Nephron (organoid): ENCODE data around the gene SALL4.
A peak's percentile ranks its signal among the peaks of the same experiment; 100 is the strongest.

Experiments used
- H3K27ac Mint-ChIP-seq, 3 experiments: 2 replicates each; pipeline ENCODE4 v1.8.0; 2020; ENCODE audit warnings: mixed read lengths in 3 of 3, mild to moderate bottlenecking in 2 of 3, moderate library complexity in 1 of 3
- H3K27me3 Mint-ChIP-seq: 2 replicates; pipeline ENCODE4 v1.8.0; 2021; ENCODE audit warnings: low read depth, mild to moderate bottlenecking, moderate library complexity, mixed read lengths
- H3K36me3 Mint-ChIP-seq: 2 replicates; pipeline ENCODE4 v1.8.0; 2020; ENCODE audit warnings: low read depth, mixed read lengths
- H3K4me1 Mint-ChIP-seq: 2 replicates; pipeline ENCODE4 v1.8.0; 2020; ENCODE audit warnings: mixed read lengths
- H3K4me3 Mint-ChIP-seq, 3 experiments: 2 replicates each; pipeline ENCODE4 v1.8.0; 2020; ENCODE audit warnings: mild to moderate bottlenecking in 3 of 3, mixed read lengths in 3 of 3, moderate library complexity in 2 of 3
- H3K9me3 Mint-ChIP-seq: 2 replicates; pipeline ENCODE4 v1.8.0; 2020; ENCODE audit warnings: mixed read lengths
- TF ChIP-seq, protein P1 (sequence below), 3 experiments: fragments of 200-600 bp; sonication (generic); IDR thresholded peaks; one replicate each; pipeline ENCODE4 v1.5.0; 2021; ENCODE audit warnings: antibody characterized with exemption in 3 of 3; ENCODE audit not compliant: unreplicated experiment in 3 of 3

SALL4 gene

DNA sequence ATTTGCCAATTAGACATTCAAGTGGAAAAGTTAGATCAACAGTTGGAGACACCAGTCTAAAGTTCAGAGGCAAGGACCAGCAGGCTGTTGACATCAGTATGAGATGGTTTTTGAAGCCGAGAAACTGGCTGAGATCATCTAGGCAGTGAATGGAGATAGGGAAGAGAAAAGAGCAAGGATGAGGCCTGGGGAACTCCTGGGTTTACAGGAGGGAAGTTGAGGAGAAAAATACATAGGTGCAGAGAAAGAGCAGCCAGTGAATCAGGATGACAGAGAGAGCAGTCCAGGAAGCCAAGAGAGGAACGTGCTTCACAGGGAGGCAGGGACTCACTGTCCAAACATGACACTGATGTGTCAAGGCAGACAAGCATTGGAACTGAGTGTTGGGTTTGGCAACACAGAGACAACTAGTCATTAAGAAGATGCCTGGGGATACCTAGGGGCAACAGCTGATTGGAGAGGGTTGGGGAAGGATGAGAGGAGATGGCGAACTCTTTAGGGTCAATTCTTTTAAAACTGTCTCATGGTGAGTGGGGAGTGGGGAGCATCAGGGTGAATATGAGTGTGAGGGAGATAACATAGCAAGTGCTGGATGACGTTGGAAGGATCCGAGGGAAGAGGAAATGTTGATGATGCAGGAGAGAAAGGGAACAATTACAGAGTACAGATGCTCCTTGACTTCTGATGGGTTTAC, 13.2 kb upstream of the SALL4 start:
- Mint-ChIP-seq H3K27ac (no peak overlapping the region), H3K4me1 (no peaks in the 10 kb centered on the region), H3K4me3 (no peak overlapping the region), H3K36me3 (no peaks in the 10 kb centered on the region), H3K9me3 (no peaks in the 10 kb centered on the region), H3K27me3 (no peaks in the 10 kb centered on the region)
- TF ChIP-seq, protein P1, sequence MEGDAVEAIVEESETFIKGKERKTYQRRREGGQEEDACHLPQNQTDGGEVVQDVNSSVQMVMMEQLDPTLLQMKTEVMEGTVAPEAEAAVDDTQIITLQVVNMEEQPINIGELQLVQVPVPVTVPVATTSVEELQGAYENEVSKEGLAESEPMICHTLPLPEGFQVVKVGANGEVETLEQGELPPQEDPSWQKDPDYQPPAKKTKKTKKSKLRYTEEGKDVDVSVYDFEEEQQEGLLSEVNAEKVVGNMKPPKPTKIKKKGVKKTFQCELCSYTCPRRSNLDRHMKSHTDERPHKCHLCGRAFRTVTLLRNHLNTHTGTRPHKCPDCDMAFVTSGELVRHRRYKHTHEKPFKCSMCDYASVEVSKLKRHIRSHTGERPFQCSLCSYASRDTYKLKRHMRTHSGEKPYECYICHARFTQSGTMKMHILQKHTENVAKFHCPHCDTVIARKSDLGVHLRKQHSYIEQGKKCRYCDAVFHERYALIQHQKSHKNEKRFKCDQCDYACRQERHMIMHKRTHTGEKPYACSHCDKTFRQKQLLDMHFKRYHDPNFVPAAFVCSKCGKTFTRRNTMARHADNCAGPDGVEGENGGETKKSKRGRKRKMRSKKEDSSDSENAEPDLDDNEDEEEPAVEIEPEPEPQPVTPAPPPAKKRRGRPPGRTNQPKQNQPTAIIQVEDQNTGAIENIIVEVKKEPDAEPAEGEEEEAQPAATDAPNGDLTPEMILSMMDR (IDR thresholded peaks at IDR 0.05; ENCODE audit: unreplicated experiment in 3 of 3), result no peak

DNA sequence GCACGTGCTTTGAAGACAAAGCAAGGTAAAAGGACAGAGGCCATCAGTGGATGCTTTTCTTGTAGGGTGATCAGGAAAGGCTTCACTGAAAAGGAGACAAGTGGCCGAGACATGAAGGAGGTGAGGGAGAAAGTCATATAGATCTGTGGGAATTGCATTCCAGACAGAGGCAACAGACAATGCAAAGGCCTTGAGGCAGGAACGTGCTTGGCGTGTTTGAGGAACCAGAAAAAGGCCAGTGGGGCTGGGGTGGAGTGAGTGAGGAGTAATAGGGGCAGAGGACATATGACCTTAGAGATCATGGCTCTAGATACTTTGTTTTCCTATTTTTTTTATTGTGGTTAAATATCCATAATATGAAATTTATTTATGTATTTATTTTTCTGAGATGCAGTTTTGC, 10.5 kb upstream of the SALL4 start:
- no peaks in the 10 kb centered on the region for H3K36me3 Mint-ChIP-seq
- no peak overlapping the region for H3K4me3 Mint-ChIP-seq
- no peaks in the 10 kb centered on the region for H3K4me1 Mint-ChIP-seq

GRCh38 chr20:51811514-51812128, 9.3 kb upstream of the SALL4 start:
- H3K4me1 Mint-ChIP-seq, result no peaks in the 10 kb centered on the region
- no peaks in the 10 kb centered on the region for H3K9me3 Mint-ChIP-seq
- TF ChIP-seq, protein P1 (IDR thresholded peaks at IDR 0.05; ENCODE audit: unreplicated experiment in 3 of 3), result no peak
- no peak overlapping the region for H3K27ac Mint-ChIP-seq
- no peak overlapping the region for H3K4me3 Mint-ChIP-seq
- H3K27me3 Mint-ChIP-seq, result no peaks in the 10 kb centered on the region
- no peaks in the 10 kb centered on the region for H3K36me3 Mint-ChIP-seq

More for the DNA sequence above, 10.5 kb upstream of the SALL4 start:
- Mint-ChIP-seq H3K9me3 (no peaks in the 10 kb centered on the region), H3K27ac (no peak overlapping the region), H3K27me3 (no peaks in the 10 kb centered on the region)
- TF ChIP-seq, protein P1 (IDR thresholded peaks at IDR 0.05; ENCODE audit: unreplicated experiment in 3 of 3), result no peak

- H3K27ac Mint-ChIP-seq, result no peak overlapping the region
- TF ChIP-seq, protein P1 (IDR thresholded peaks at IDR 0.05; ENCODE audit: unreplicated experiment in 3 of 3), result no peak
- H3K27me3 Mint-ChIP-seq, result no peaks in the 10 kb centered on the region
- no peaks in the 10 kb centered on the region for H3K4me1 Mint-ChIP-seq
- H3K9me3 Mint-ChIP-seq, result no peaks in the 10 kb centered on the region
- no peaks in the 10 kb centered on the region for H3K36me3 Mint-ChIP-seq
- H3K4me3 Mint-ChIP-seq, result no peak overlapping the region
Observed at GRCh38 chr20:51811042-51811355, 8.7 kb upstream of the SALL4 start.

DNA sequence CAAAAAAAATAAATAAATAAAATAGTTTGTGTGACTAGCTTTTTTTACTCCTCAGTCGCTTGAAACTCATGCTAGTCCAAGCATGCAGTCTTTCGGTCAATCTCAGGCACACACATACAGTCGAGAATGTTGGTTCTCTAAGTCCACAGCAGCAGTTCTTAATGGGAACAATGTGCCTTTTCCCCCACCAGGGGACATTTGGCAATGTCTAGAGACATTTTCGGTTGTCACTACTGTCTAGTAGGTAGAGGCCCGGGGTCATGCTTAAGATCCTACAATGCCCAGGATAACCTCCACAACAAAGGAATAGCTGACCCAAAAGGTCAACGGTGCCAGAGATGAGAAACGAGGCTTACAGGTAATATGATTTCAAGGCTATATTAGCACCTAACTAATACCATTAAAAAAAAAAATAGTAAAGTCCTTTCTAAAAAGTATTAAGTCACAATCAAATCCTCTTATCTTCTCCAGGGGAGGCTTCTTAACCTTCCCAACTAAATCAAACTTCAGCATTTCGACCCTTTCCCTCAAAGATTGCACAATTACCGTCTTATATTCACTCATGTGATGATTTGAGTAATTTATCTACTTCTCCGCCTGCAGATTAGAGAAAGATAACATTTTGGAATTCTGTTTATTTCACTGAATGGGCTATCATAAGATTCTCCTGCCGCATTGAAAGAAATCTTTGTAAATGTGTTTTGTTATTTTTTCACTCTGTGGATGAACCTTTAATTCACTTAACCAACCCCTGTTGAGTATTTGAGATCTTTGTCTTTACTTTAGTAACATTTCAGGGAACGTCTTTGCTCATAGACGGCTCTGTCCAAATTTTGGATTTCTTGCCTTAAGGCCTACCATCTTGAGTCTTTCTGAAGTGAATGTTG, 8.1 kb upstream of the SALL4 start:
- H3K27ac Mint-ChIP-seq, result no peak overlapping the region
- H3K4me3 Mint-ChIP-seq, result no peak overlapping the region
- TF ChIP-seq, protein P1 (IDR thresholded peaks at IDR 0.05; ENCODE audit: unreplicated experiment in 3 of 3), result peak in 1 of 3 experiments; percentile 7
- no peaks in the 10 kb centered on the region for H3K4me1 Mint-ChIP-seq
- no peaks in the 10 kb centered on the region for H3K36me3 Mint-ChIP-seq
- no peaks in the 10 kb centered on the region for H3K27me3 Mint-ChIP-seq
- H3K9me3 Mint-ChIP-seq, result no peaks in the 10 kb centered on the region
